Left hindlimb (tissue), 1 donor: ENCODE results near the gene RARRES2.

ENCODE experiments used
- DNase-seq: peaks from one replicate; pipeline ENCODE4 v3.0.0-alpha.2; 2018

RARRES2 gene

GRCh38 chr7:150376560-150376959 is 35.1 kb upstream of the RARRES2 start:
- DNase-seq = no peak

- no peak for DNase-seq
These were observed 34.5 kb upstream of the RARRES2 start for GRCh38 chr7:150375662-150376521.

GRCh38 chr7:150374472-150374871 is 33.0 kb upstream of the RARRES2 start:
- no peak for DNase-seq

- DNase-seq = no peak
These were observed 32.6 kb upstream of the RARRES2 start for GRCh38 chr7:150374026-150374425.

GRCh38 chr7:150373049-150373801 is 31.8 kb upstream of the RARRES2 start:
- DNase-seq = no peak

GRCh38 chr7:150372271-150373048 is 31.0 kb upstream of the RARRES2 start:
- DNase-seq = no peak

- DNase-seq = no peak
These were observed 30.5 kb upstream of the RARRES2 start for GRCh38 chr7:150371996-150372270.

GRCh38 chr7:150371131-150371995 is 29.9 kb upstream of the RARRES2 start:
- no peak for DNase-seq

- DNase-seq = no peak
These were observed 29.2 kb upstream of the RARRES2 start for GRCh38 chr7:150370612-150371071.

GRCh38 chr7:150369748-150370501 is 28.5 kb upstream of the RARRES2 start:
- no peak for DNase-seq

- DNase-seq = peak; percentile 78
These were observed 27.7 kb upstream of the RARRES2 start for GRCh38 chr7:150368884-150369747.

GRCh38 chr7:150368096-150368883 is 26.9 kb upstream of the RARRES2 start, which contains the start of gene REPIN1:
Gene REPIN1, plus strand, starts transcription at chr7:150368822. Its CDS starts 890 bp downstream, at chr7:150369712.
- peak; percentile 93 for DNase-seq

GRCh38 chr7:150367677-150368095 is 26.3 kb upstream of the RARRES2 start:
- DNase-seq = no peak

GRCh38 chr7:150365673-150366398 is 24.4 kb upstream of the RARRES2 start:
- DNase-seq = no peak

- DNase-seq = no peak
These were observed 23.8 kb upstream of the RARRES2 start for GRCh38 chr7:150365194-150365593.

- DNase-seq = no peak
These were observed 22.4 kb upstream of the RARRES2 start for GRCh38 chr7:150363872-150364271.

GRCh38 chr7:150363370-150363769 is 21.9 kb upstream of the RARRES2 start:
- no peak for DNase-seq

- DNase-seq = no peak
These were observed 20.6 kb upstream of the RARRES2 start for GRCh38 chr7:150361807-150362621.
